A549 (cell line): ENCODE results near the gene ACIN1.

Experiments used
- NPAS2 ChIP-seq: fragments of 250-450 bp; sonication (Bioruptor Pico); IDR thresholded peaks from 2 replicates; pipeline ENCODE4 v1.8.0; 2022; ENCODE audit warnings: mild to moderate bottlenecking, moderate library complexity, borderline replicate concordance
- RFX5 ChIP-seq: fragments of 450-650 bp; IDR thresholded peaks from 2 replicates; pipeline ENCODE4 v1.7.1; 2014; ENCODE audit warnings: antibody characterized with exemption, mild to moderate bottlenecking, moderate library complexity
- TF ChIP-seq, protein P1 (sequence below): fragments of >200 bp; sonication (Bioruptor Twin); formaldehyde crosslinking; IDR thresholded peaks from 3 replicates; pipeline ENCODE4 v1.5.1; 2016
- TF ChIP-seq, protein P2 (sequence below): fragments of >200 bp; sonication (Bioruptor Twin); formaldehyde crosslinking; IDR thresholded peaks from 3 replicates; pipeline ENCODE4 v1.6.1; 2016

DNA sequence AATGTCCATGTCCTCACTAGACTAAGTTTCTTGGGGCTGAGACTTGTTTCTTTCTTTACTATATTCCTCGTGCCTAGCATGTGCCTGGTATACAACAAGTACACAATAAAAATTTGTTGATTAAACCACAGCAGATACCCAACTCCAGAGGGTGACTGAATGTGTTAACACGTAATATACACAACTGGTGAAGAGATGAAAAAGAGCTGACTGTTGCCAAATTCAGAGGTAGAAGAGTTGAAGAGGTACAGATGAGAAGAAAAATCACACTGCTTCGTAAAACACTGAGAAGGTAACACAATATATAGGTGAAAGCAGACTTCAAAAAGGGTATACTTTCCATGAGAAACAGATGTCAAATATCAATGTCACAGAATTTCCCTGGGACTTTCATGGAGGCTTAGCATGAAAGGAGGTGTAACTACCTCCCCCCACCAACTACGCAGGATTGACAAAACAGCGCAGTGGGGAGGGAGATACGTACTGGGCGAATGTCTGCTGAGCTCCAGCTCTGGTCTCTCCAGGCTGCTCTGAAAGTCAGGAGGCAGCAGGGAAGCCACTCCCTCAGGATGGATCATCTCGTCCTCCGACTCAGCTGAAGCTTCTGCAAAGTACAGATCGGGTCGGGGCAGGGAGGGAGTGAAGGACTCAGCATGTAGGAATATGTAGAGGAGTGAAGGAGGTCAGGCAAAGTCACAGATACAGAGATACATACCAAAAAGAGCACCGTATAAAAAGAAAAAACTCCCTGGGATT lies 5.3 kb downstream of the ACIN1 start:
- TF ChIP-seq, protein P1, sequence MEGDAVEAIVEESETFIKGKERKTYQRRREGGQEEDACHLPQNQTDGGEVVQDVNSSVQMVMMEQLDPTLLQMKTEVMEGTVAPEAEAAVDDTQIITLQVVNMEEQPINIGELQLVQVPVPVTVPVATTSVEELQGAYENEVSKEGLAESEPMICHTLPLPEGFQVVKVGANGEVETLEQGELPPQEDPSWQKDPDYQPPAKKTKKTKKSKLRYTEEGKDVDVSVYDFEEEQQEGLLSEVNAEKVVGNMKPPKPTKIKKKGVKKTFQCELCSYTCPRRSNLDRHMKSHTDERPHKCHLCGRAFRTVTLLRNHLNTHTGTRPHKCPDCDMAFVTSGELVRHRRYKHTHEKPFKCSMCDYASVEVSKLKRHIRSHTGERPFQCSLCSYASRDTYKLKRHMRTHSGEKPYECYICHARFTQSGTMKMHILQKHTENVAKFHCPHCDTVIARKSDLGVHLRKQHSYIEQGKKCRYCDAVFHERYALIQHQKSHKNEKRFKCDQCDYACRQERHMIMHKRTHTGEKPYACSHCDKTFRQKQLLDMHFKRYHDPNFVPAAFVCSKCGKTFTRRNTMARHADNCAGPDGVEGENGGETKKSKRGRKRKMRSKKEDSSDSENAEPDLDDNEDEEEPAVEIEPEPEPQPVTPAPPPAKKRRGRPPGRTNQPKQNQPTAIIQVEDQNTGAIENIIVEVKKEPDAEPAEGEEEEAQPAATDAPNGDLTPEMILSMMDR, result no peak
- TF ChIP-seq, protein P2, sequence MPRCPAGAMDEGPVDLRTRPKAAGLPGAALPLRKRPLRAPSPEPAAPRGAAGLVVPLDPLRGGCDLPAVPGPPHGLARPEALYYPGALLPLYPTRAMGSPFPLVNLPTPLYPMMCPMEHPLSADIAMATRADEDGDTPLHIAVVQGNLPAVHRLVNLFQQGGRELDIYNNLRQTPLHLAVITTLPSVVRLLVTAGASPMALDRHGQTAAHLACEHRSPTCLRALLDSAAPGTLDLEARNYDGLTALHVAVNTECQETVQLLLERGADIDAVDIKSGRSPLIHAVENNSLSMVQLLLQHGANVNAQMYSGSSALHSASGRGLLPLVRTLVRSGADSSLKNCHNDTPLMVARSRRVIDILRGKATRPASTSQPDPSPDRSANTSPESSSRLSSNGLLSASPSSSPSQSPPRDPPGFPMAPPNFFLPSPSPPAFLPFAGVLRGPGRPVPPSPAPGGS, result no peak
- no peak for TF ChIP-seq RFX5
- no peak for TF ChIP-seq NPAS2 (CRISPR knock-in tag)
